K562 (cell line): ENCODE measurements around the gene CARD18. TPM values are rescaled to one million over a fixed set of nuclear protein-coding genes. Genes with fewer than 3 reads are reported as not detected.

ENCODE experiments used
- ATAC-seq: fragments of 200-7000 bp; cut with Tn5 transposase; 3 replicates; pipeline ENCODE4 v1.9.1; 2020; ENCODE audit warnings: moderate library complexity
- BruUV-seq: library from RNA; stranded (reverse); fragments of 400-500 nt; replicated peaks from 2 replicates; lab custom pipeline; 2021; lab: Mats Ljungman, UMichigan
- CTCF ChIA-PET: fragments of 300-600 bp; formaldehyde crosslinking; extraction: SDS; loops from one replicate; lab custom pipeline; 2021; ENCODE audit warnings: low intra/inter-chr PET ratio; lab: Yijun Ruan, JAX
- POLR2A ChIA-PET: fragments of 300-600, 350-650 bp; sonication (Branson Sonifier 250); formaldehyde crosslinking; extraction: SDS; loops from one replicate; lab custom pipeline; 2021; ENCODE audit warnings: antibody characterized with exemption, inconsistent platforms; lab: Yijun Ruan, JAX
- DNase-seq, 4 experiments: peaks; one replicate each; pipeline versions ENCODE4 v3.0.0 to v3.0.0-alpha.2; 2011 to 2018; ENCODE audit warnings: low spot score in 3 of 4, mixed read lengths in 3 of 4; ENCODE audit errors: extremely low read depth in 1 of 4
- FAIRE-seq: peaks from 2 replicates; lab custom pipeline; 2011; peaks lifted over from hg19 to GRCh38; lab: Jason Lieb, UNC
- H2AFZ ChIP-seq: 2 replicates; pipeline ENCODE4 v1.6.0; 2011; ENCODE audit warnings: low read depth, low read length, control low read depth, inconsistent platforms
- H3K27ac ChIP-seq: fragments of 200-600 bp; 3 replicates; pipeline ENCODE4 v1.8.0; 2011; ENCODE audit warnings: low read depth, mild to moderate bottlenecking, control low read depth, inconsistent platforms, low read length, moderate library complexity, mixed read lengths; ENCODE audit errors: extremely low read depth
- H3K27me3 ChIP-seq, 2 experiments: fragments of 300-600 bp in 1 of 2; 2 replicates in 1 of 2; 3 replicates in 1 of 2; pipeline versions ENCODE4 v1.6.0 to v1.8.0; 2011; ENCODE audit warnings: inconsistent platforms in 2 of 2, low read length in 2 of 2, mild to moderate bottlenecking in 1 of 2, mixed read lengths in 1 of 2, moderate library complexity in 1 of 2; ENCODE audit not compliant: control insufficient read depth in 2 of 2, insufficient read depth in 2 of 2
- H3K36me3 ChIP-seq: fragments of 300-600 bp; 3 replicates; pipeline ENCODE4 v1.8.0; 2011; ENCODE audit warnings: mild to moderate bottlenecking, low read length, inconsistent platforms; ENCODE audit not compliant: control insufficient read depth, insufficient read depth
- H3K4me1 ChIP-seq, 2 experiments: fragments of 200-600 bp in 1 of 2; replicated peaks in 1 of 2; 2 replicates in 1 of 2; 3 replicates in 1 of 2; pipeline versions ENCODE4 v1.5.1 to v1.8.0; 2011; ENCODE audit warnings: inconsistent platforms in 2 of 2, low read length in 2 of 2, mild to moderate bottlenecking in 1 of 2, mixed read lengths in 1 of 2, moderate library complexity in 1 of 2; ENCODE audit not compliant: control insufficient read depth in 2 of 2, insufficient read depth in 2 of 2
- H3K4me2 ChIP-seq: 2 replicates; pipeline ENCODE4 v1.6.1; 2011; ENCODE audit warnings: low read length, control low read depth, inconsistent platforms, mixed read lengths; ENCODE audit not compliant: insufficient read depth
- H3K4me3 ChIP-seq: fragments of 200-600 bp; sonication (generic), shearing (Covaris generic); 2 replicates; pipeline ENCODE4 v1.5.1; 2016; ENCODE audit warnings: control low read depth, inconsistent platforms
- H3K79me2 ChIP-seq: fragments of 200-600 bp; 3 replicates; pipeline ENCODE4 v1.8.0; 2011; ENCODE audit warnings: low read length, inconsistent platforms; ENCODE audit not compliant: control insufficient read depth, insufficient read depth
- H3K9ac ChIP-seq, 2 experiments: 2 replicates each; pipeline versions ENCODE4 v1.6.0 to v1.6.1; 2011; ENCODE audit warnings: low read depth in 2 of 2, low read length in 2 of 2, control low read depth in 1 of 2, inconsistent platforms in 1 of 2, mild to moderate bottlenecking in 1 of 2, mixed read lengths in 1 of 2; ENCODE audit not compliant: insufficient read depth in 1 of 2
- H3K9me1 ChIP-seq: one replicate; pipeline ENCODE4 v1.6.0; 2011; ENCODE audit warnings: inconsistent platforms, mild to moderate bottlenecking, low read length, moderate library complexity; ENCODE audit not compliant: control insufficient read depth, insufficient read depth
- H3K9me3 ChIP-seq: replicated peaks from 2 replicates; pipeline ENCODE4 v1.5.1; 2011; ENCODE audit warnings: low read depth, low read length, inconsistent platforms; ENCODE audit not compliant: control insufficient read depth, insufficient read depth
- H4K20me1 ChIP-seq: replicated peaks from 2 replicates; pipeline ENCODE4 v1.6.1; 2011; ENCODE audit warnings: low read length, inconsistent platforms, mixed read lengths; ENCODE audit not compliant: control insufficient read depth, insufficient read depth
- CSDE1 ChIP-seq, 2 experiments: fragments of 450-650 bp; IDR thresholded peaks; 2 replicates each; pipeline ENCODE4 v1.6.1; 2016; ENCODE audit warnings: mild to moderate bottlenecking in 1 of 2
- FIP1L1 ChIP-seq: fragments of 200-400 bp; formaldehyde crosslinking; IDR thresholded peaks from 2 replicates; pipeline ENCODE4 v1.6.1; 2018; ENCODE audit warnings: mild to moderate bottlenecking, low read depth, low read length; ENCODE audit not compliant: poor library complexity, severe bottlenecking
- KDM2B ChIP-seq: fragments of 250-450 bp; sonication (Bioruptor Pico); IDR thresholded peaks from 2 replicates; pipeline ENCODE4 v1.8.0; 2021; ENCODE audit warnings: mild to moderate bottlenecking, moderate library complexity
- KLF6 ChIP-seq: fragments of 250-450 bp; sonication (Bioruptor Pico); IDR thresholded peaks from 2 replicates; pipeline ENCODE4 v1.4.0; 2020; ENCODE audit warnings: mild to moderate bottlenecking, moderate library complexity, borderline replicate concordance
- LEF1 ChIP-seq: fragments of 450-650 bp; IDR thresholded peaks from 2 replicates; pipeline ENCODE4 v1.6.1; 2016; ENCODE audit warnings: mild to moderate bottlenecking
- MCM3 ChIP-seq: fragments of 450-650 bp; IDR thresholded peaks from 2 replicates; pipeline ENCODE4 v1.6.1; 2016
- MYNN ChIP-seq, 2 experiments: sonication (generic); formaldehyde crosslinking in 1 of 2; IDR thresholded peaks; 2 replicates each; pipeline versions ENCODE4 v1.5.0 to v1.6.1; 2016 to 2020; ENCODE audit warnings: antibody characterized with exemption in 1 of 2, missing genetic modification reagents in 1 of 2
- PCBP1 ChIP-seq: fragments of 200-400 bp; formaldehyde crosslinking; IDR thresholded peaks from 2 replicates; pipeline ENCODE4 v1.6.1; 2018; ENCODE audit warnings: mild to moderate bottlenecking, low read depth, low read length; ENCODE audit not compliant: poor library complexity, severe bottlenecking
- SETDB1 ChIP-seq: IDR thresholded peaks from one replicate; pipeline ENCODE4 v1.6.1; 2012; ENCODE audit warnings: low read length, control low read depth, inconsistent platforms
- ZNF316 ChIP-seq: fragments of 450-650 bp; IDR thresholded peaks from 2 replicates; pipeline ENCODE4 v1.6.1; 2016
- ZNF76 ChIP-seq: fragments of 250-450 bp; sonication (Bioruptor Pico); IDR thresholded peaks from 2 replicates; pipeline ENCODE4 v1.4.0; 2020; ENCODE audit warnings: mild to moderate bottlenecking, moderate library complexity, borderline replicate concordance
- WGBS: fragments of 100-300 bp; shearing (Covaris generic); methylation state at CpG from one replicate; pipeline ENCODE4 v1.1.6; 2016; ENCODE audit warnings: low coverage, mixed read lengths; ENCODE audit not compliant: insufficient coverage; ENCODE audit errors: missing lambda C conversion rate; 5-methylcytosine and 5-hydroxymethylcytosine counted together
- in situ Hi-C: fragments of 300-500 bp; cut with MboI; formaldehyde crosslinking; loops from 4 replicates; pipeline ENCODE4 v1.15.0; 2018; ENCODE audit warnings: inconsistent platforms, mixed read lengths
- intact Hi-C: fragments of 100-400 bp; cut with micrococcal nuclease; formaldehyde crosslinking; loops from 2 replicates; pipeline ENCODE4 v1.14.2; 2022
- polyA plus RNA-seq, 8 experiments: library from polyadenylated mRNA; depleted of rRNA in 4 of 8; stranded (reverse) in 5 of 8; unstranded in 3 of 8; fragments of >200 nt; fragmentation: Nextera tagmentation in 2 of 8; fragmentation: Illumina TruSeq in 1 of 8; extraction: Ambion mirVana in 2 of 8; extraction: Trizol in 1 of 8; gene quantifications; 2 replicates each; pipeline versions ENCODE4 v1.2.1 to v1.2.3, GENCODE V29; 2011 to 2014; ENCODE audit warnings: inconsistent platforms in 1 of 8, missing spikeins in 1 of 8
- total RNA-seq, 7 experiments: library from RNA; depleted of rRNA in 6 of 7; stranded (reverse); fragments of >200 nt in 6 of 7; fragmentation: Illumina TruSeq in 2 of 7; extraction: Trizol in 2 of 7; gene quantifications; 2 replicates each; pipeline versions ENCODE4 v1.2.1 to v1.2.3, GENCODE V29; 2011 to 2021; ENCODE audit warnings: low replicate concordance in 1 of 7
- TF ChIP-seq, protein P1 (sequence below): fragments of 250-450 bp; sonication (Bioruptor Pico); IDR thresholded peaks from 2 replicates; pipeline ENCODE4 v1.5.0; 2021
- TF ChIP-seq, protein P2 (sequence below): fragments of 250-450 bp; sonication (Bioruptor Pico); IDR thresholded peaks from 2 replicates; pipeline ENCODE4 v1.8.0; 2021; ENCODE audit warnings: moderate library complexity, mild to moderate bottlenecking, inconsistent platforms
- TF ChIP-seq, protein P3 (sequence below): fragments of 250-450 bp; sonication (Bioruptor Pico); IDR thresholded peaks from 2 replicates; pipeline ENCODE4 v1.8.0; 2021; ENCODE audit warnings: moderate library complexity, mild to moderate bottlenecking, inconsistent platforms
- TF ChIP-seq, protein P4 (sequence below): sonication (generic); formaldehyde crosslinking; IDR thresholded peaks from 2 replicates; pipeline ENCODE4 v1.8.0; 2022; ENCODE audit warnings: missing genetic modification reagents, mild to moderate bottlenecking, borderline replicate concordance
- TF ChIP-seq, protein P5 (sequence below): fragments of 250-450 bp; sonication (Bioruptor Pico); IDR thresholded peaks from 2 replicates; pipeline ENCODE4 v1.4.0; 2020; ENCODE audit warnings: mild to moderate bottlenecking, moderate library complexity

CARD18 gene
- total and polyA plus RNA-seq, 9 of the 15 experiments (the other 6 are each of a cell fraction or from before 2014, with no cell fraction given): 1.5 to 4.7 (median 2.9) TPM

DNA sequence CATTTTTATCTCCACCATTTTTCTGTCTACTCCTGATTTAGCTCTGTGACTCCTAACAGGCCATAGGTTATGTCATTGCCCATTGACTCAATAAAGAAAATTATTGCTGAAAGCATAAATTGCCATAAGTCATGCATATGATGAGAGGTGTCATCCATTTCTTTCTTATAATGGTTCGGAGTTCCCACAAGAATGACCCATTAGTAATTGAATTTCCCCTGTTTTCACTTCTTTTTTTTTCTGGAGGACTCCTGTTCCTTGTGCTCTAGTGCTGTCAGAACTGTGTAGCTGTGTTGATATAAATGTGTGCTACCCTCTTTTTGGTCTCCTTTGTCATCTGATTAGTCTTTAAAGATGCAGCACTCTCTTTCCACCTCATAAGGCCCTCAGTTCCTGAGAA, 22.9 kb upstream of the CARD18 start (continued):
- TF ChIP-seq, protein P1, sequence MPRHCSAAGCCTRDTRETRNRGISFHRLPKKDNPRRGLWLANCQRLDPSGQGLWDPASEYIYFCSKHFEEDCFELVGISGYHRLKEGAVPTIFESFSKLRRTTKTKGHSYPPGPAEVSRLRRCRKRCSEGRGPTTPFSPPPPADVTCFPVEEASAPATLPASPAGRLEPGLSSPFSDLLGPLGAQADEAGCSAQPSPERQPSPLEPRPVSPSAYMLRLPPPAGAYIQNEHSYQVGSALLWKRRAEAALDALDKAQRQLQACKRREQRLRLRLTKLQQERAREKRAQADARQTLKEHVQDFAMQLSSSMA (CRISPR knock-in tag): no peak
- TF ChIP-seq MYNN (IDR thresholded peaks at IDR 0.05) (no peak), MYNN (CRISPR knock-in tag; IDR thresholded peaks at IDR 0.05) (no peak), MCM3 (no peak), ZNF76 (no peak), CSDE1 (IDR thresholded peaks at IDR 0.05) (no peak)
- TF ChIP-seq, protein P2, sequence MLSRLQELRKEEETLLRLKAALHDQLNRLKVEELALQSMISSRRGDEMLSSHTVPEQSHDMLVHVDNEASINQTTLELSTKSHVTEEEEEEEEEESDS (CRISPR knock-in tag): no peak
- TF ChIP-seq, protein P3, sequence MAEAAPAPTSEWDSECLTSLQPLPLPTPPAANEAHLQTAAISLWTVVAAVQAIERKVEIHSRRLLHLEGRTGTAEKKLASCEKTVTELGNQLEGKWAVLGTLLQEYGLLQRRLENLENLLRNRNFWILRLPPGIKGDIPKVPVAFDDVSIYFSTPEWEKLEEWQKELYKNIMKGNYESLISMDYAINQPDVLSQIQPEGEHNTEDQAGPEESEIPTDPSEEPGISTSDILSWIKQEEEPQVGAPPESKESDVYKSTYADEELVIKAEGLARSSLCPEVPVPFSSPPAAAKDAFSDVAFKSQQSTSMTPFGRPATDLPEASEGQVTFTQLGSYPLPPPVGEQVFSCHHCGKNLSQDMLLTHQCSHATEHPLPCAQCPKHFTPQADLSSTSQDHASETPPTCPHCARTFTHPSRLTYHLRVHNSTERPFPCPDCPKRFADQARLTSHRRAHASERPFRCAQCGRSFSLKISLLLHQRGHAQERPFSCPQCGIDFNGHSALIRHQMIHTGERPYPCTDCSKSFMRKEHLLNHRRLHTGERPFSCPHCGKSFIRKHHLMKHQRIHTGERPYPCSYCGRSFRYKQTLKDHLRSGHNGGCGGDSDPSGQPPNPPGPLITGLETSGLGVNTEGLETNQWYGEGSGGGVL: no peak

DNA sequence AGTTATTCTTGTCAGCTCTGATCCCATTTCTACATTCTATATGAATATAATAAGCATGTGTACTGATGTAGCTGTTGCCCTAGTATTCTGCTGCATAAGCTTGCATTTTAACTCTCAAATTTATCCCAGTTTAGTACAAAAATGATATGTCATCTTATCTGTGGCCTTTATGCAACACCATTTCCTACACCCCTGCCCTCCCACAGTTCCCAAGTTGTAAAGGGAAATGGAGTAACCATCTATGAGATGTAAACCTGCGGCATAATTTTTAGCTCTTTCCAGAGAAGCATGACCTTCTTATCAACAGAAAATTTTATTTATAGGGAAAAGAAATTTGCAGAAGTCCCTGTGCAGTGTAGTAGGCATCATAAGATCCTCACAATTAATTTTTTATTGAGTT, 18.9 kb upstream of the CARD18 start:
- no peaks in the 10 kb centered on the region for H3K4me1 ChIP-seq
- TF ChIP-seq PCBP1 (no peak), SETDB1 (no peak), LEF1 (no peak), ZNF316 (no peak), FIP1L1 (no peak), KDM2B (CRISPR knock-in tag) (no peak), KLF6 (CRISPR knock-in tag) (no peak)
- TF ChIP-seq, protein P4, sequence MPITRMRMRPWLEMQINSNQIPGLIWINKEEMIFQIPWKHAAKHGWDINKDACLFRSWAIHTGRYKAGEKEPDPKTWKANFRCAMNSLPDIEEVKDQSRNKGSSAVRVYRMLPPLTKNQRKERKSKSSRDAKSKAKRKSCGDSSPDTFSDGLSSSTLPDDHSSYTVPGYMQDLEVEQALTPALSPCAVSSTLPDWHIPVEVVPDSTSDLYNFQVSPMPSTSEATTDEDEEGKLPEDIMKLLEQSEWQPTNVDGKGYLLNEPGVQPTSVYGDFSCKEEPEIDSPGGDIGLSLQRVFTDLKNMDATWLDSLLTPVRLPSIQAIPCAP (CRISPR knock-in tag): no peak
- TF ChIP-seq, protein P5, sequence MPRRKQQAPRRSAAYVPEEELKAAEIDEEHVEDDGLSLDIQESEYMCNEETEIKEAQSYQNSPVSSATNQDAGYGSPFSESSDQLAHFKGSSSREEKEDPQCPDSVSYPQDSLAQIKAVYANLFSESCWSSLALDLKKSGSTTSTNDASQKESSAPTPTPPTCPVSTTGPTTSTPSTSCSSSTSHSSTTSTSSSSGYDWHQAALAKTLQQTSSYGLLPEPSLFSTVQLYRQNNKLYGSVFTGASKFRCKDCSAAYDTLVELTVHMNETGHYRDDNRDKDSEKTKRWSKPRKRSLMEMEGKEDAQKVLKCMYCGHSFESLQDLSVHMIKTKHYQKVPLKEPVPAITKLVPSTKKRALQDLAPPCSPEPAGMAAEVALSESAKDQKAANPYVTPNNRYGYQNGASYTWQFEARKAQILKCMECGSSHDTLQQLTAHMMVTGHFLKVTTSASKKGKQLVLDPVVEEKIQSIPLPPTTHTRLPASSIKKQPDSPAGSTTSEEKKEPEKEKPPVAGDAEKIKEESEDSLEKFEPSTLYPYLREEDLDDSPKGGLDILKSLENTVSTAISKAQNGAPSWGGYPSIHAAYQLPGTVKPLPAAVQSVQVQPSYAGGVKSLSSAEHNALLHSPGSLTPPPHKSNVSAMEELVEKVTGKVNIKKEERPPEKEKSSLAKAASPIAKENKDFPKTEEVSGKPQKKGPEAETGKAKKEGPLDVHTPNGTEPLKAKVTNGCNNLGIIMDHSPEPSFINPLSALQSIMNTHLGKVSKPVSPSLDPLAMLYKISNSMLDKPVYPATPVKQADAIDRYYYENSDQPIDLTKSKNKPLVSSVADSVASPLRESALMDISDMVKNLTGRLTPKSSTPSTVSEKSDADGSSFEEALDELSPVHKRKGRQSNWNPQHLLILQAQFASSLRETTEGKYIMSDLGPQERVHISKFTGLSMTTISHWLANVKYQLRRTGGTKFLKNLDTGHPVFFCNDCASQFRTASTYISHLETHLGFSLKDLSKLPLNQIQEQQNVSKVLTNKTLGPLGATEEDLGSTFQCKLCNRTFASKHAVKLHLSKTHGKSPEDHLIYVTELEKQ (CRISPR knock-in tag): no peak

More for the DNA sequence above, 18.9 kb upstream of the CARD18 start:
- H2AFZ ChIP-seq: no peak overlapping the region
- ATAC-seq: no peak
- H3K9me3 ChIP-seq: no peaks in the 10 kb centered on the region
- CTCF ChIA-PET: no interaction called here
- POLR2A ChIA-PET: no interaction called here
- no peak for DNase-seq
- no peaks in the 10 kb centered on the region for H3K79me2 ChIP-seq
- no peaks in the 10 kb centered on the region for H4K20me1 ChIP-seq
- WGBS: 0% methylated on average over 1 of the region's 1 CpG
- H3K9ac ChIP-seq: no peak overlapping the region
- no peak overlapping the region for H3K4me3 ChIP-seq
- no peak for FAIRE-seq
- H3K4me2 ChIP-seq: no peak overlapping the region
- no TSS peak for BruUV-seq
- no peaks in the 10 kb centered on the region for H3K9me1 ChIP-seq
- H3K27me3 ChIP-seq: no peaks in the 10 kb centered on the region
- intact Hi-C loops: no loop called here
- H3K36me3 ChIP-seq: no peaks in the 10 kb centered on the region
- no peak overlapping the region for H3K27ac ChIP-seq
- in situ Hi-C loops: no loop called here
